Tibial nerve (tissue), 4 donors: ENCODE results near the gene EYS.

Experiments
- CTCF ChIP-seq, 5 experiments: fragments of 200-600 bp in 3 of 5; fragments of 450-650 bp in 2 of 5; sonication (generic) in 3 of 5; IDR thresholded peaks; one replicate each; pipeline ENCODE4 v1.5.1; 2016 to 2019; ENCODE audit warnings: antibody characterized with exemption in 5 of 5, mild to moderate bottlenecking in 3 of 5, moderate library complexity in 2 of 5
- EP300 ChIP-seq, 2 donors: sonication (generic); formaldehyde crosslinking; IDR thresholded peaks; one replicate each; pipeline ENCODE4 v1.6.1; 2017; ENCODE audit warnings: antibody characterized with exemption in 2 of 2, mild to moderate bottlenecking in 1 of 2
- POLR2A ChIP-seq, 2 donors: fragments of 450-650 bp; IDR thresholded peaks; one replicate each; pipeline ENCODE4 v1.6.1; 2017; ENCODE audit warnings: antibody characterized with exemption in 2 of 2, mild to moderate bottlenecking in 2 of 2, moderate library complexity in 2 of 2

GRCh38 chr6:63887002-63887751 lies 1819.8 kb downstream of the EYS start:
- no peak for TF ChIP-seq CTCF (IDR thresholded peaks at IDR 0.05)
- no peak for TF ChIP-seq POLR2A (IDR thresholded peaks at IDR 0.05)
- TF ChIP-seq EP300 (IDR thresholded peaks at IDR 0.05), result no peak
